ENCODE measurements around the gene NME7. TPM values are rescaled to one million over a fixed set of nuclear protein-coding genes. Genes with fewer than 3 reads are reported as not detected.
A peak's percentile ranks its signal among the peaks of the same experiment; 100 is the strongest.

NME7 gene
- total and polyA plus RNA-seq, 4 donors: 7.8 to 26.5 (median 9.4) TPM

DNA sequence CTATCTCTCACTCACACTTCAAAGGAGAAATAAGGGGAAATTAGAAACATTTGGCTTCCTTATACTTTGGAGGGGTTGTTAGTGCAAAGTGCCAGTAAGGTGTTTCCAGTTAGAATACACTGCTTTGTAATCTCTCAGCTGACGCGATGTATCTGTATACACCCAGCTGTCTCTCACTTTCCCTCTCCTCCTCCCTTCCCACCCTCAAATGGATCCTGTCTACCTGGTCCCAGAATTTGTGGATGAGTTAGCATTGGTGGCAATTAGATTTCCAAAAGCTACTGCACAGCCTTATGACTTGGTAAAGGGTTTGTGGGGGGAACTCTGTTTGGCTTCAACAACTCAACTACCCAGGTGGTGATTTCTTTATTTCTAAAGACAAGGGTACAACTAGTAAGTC is 250.6 kb downstream of the NME7 start:
- DNase-seq (ENCODE audit: low spot score): no peak
- H3K27me3 ChIP-seq (ENCODE audit: control insufficient read depth in 4 of 4, insufficient read depth in 4 of 4, low read length in 3 of 4): no peaks in the 10 kb centered on the region
- no peaks in the 10 kb centered on the region for H3K9me3 ChIP-seq (ENCODE audit: control insufficient read depth in 4 of 4, low read length in 3 of 4)
- WGBS: 88% methylated on average over 2 of the region's 2 CpGs
- peaks cover 3 to 32% (median 18%) of the 10 kb centered on the region in 4 donors for H3K4me1 ChIP-seq (ENCODE audit: control insufficient read depth in 4 of 4, insufficient read depth in 4 of 4, low read length in 3 of 4)
- H3K36me3 ChIP-seq (ENCODE audit: control insufficient read depth in 4 of 4, insufficient read depth in 3 of 4, low read depth in 1 of 4, low read length in 3 of 4): peaks cover 4 to 36% (median 15%) of the 10 kb centered on the region in 4 donors
- TF ChIP-seq TAF1 (conservative IDR thresholded peaks at IDR 0.05) (no peak), HNF4G (IDR thresholded peaks at IDR 0.05) (no peak), MAX (IDR thresholded peaks at IDR 0.05) (no peak), GABPA (IDR thresholded peaks at IDR 0.05 in 1 of 2, conservative IDR thresholded peaks at IDR 0.05 in 1 of 2) (no peak), CTCF (IDR thresholded peaks at IDR 0.05; ENCODE audit: low read depth, low read length, missing input control) (no peak), FOXA2 (IDR thresholded peaks at IDR 0.05) (no peak), RXRA (IDR thresholded peaks at IDR 0.05) (no peak), JUND (IDR thresholded peaks at IDR 0.05) (no peak), ZBTB33 (IDR thresholded peaks at IDR 0.05) (no peak), RAD21 (IDR thresholded peaks at IDR 0.05) (no peak), FOXA1 (IDR thresholded peaks at IDR 0.05) (no peak), NR2F2 (IDR thresholded peaks at IDR 0.05) (no peak), SP1 (IDR thresholded peaks at IDR 0.05) (no peak), EGR1 (IDR thresholded peaks at IDR 0.05; ENCODE audit: low read depth in 2 of 2) (no peak), YY1 (IDR thresholded peaks at IDR 0.05) (no peak), HNF4A (conservative IDR thresholded peaks at IDR 0.05) (no peak)
- TF ChIP-seq, protein P1, sequence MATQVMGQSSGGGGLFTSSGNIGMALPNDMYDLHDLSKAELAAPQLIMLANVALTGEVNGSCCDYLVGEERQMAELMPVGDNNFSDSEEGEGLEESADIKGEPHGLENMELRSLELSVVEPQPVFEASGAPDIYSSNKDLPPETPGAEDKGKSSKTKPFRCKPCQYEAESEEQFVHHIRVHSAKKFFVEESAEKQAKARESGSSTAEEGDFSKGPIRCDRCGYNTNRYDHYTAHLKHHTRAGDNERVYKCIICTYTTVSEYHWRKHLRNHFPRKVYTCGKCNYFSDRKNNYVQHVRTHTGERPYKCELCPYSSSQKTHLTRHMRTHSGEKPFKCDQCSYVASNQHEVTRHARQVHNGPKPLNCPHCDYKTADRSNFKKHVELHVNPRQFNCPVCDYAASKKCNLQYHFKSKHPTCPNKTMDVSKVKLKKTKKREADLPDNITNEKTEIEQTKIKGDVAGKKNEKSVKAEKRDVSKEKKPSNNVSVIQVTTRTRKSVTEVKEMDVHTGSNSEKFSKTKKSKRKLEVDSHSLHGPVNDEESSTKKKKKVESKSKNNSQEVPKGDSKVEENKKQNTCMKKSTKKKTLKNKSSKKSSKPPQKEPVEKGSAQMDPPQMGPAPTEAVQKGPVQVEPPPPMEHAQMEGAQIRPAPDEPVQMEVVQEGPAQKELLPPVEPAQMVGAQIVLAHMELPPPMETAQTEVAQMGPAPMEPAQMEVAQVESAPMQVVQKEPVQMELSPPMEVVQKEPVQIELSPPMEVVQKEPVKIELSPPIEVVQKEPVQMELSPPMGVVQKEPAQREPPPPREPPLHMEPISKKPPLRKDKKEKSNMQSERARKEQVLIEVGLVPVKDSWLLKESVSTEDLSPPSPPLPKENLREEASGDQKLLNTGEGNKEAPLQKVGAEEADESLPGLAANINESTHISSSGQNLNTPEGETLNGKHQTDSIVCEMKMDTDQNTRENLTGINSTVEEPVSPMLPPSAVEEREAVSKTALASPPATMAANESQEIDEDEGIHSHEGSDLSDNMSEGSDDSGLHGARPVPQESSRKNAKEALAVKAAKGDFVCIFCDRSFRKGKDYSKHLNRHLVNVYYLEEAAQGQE (IDR thresholded peaks at IDR 0.05): no peak
- TF ChIP-seq, protein P2, sequence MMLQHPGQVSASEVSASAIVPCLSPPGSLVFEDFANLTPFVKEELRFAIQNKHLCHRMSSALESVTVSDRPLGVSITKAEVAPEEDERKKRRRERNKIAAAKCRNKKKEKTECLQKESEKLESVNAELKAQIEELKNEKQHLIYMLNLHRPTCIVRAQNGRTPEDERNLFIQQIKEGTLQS (IDR thresholded peaks at IDR 0.05): no peak
- peak overlapping the region; percentile 77 to 82 for H3K27ac ChIP-seq (ENCODE audit: low read depth in 1 of 2, low read length in 2 of 2)
- H3K4me3 ChIP-seq (ENCODE audit: low read depth in 1 of 3, low read length in 3 of 3): no peak overlapping the region
- no peak overlapping the region for H3K9ac ChIP-seq (ENCODE audit: low read depth in 1 of 2, low read length in 2 of 2)

Measured in liver (tissue), 9 donors.